NCI-H345 (cell line): ENCODE results near the gene KL.
A peak's percentile ranks its signal among the peaks of the same experiment; 100 is the strongest.

Experiments used
- DNase-seq: peaks from one replicate; lab custom pipeline; 2025; lab: John Stamatoyannopoulos, UW

KL gene

GRCh38 chr13:33037673-33038072 is 21.4 kb downstream of the KL start:
- DNase-seq = no peak

DNA sequence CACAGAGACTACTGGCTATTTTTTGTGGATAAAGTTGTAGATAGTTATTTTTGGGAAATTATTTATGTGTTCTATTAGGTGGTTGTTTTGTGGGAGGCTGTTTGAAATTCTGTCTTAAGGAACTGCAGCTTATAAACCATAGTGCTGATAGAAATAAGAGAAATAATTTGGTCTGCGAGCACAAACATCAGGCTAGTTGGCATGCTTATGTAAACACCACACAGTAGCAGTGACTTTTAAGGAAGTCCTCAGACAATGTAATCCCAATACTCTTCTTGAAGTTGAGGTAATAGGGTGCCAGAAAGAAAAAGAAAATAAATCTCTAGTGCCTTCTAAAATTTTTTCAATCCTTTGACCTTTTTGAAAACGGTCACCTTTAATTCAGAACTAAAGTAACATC is 23.9 kb downstream of the KL start:
- DNase-seq = no peak

DNA sequence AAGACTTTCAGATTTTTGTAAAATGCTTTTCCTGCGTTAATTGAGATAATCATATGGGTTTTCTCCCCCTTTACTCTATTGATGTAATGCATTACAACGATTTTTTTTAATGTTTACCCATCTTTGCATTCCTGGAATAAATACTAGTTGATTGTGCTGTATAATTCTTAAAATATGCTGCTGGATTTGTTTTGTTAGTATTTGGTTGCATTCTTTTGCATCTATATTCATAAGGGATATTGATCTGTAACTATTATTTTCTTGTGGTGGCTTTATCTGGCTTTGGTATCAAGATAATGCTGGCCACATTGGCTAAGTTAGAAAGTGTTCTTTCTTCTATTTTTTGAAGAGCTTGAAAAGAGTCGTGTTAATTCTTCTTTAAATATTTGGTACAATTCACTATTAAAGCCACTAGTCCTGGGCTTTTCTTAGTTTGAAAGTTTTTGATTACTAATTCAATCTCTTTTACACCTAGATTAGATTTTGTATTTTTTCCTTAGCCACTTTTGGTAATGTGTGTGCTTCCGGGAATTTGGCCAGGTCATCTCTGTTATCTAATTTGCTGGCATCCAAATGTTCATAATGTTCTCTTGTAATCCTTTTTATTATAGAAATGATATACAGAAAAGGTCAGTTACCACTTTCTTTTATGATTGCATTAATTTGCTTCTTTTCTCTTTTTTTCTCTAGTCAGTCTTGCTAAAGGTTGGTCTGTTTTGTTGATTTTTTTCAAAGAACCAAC is 29.8 kb downstream of the KL start:
- DNase-seq = no peak

GRCh38 chr13:33050161-33050560 is 33.9 kb downstream of the KL start:
- no peak for DNase-seq

- no peak for DNase-seq
These were observed 35.4 kb downstream of the KL start for GRCh38 chr13:33051632-33052031.

GRCh38 chr13:33052506-33053280 is 36.5 kb downstream of the KL start:
- no peak for DNase-seq

GRCh38 chr13:33053397-33054066 is 37.3 kb downstream of the KL start:
- no peak for DNase-seq

DNA sequence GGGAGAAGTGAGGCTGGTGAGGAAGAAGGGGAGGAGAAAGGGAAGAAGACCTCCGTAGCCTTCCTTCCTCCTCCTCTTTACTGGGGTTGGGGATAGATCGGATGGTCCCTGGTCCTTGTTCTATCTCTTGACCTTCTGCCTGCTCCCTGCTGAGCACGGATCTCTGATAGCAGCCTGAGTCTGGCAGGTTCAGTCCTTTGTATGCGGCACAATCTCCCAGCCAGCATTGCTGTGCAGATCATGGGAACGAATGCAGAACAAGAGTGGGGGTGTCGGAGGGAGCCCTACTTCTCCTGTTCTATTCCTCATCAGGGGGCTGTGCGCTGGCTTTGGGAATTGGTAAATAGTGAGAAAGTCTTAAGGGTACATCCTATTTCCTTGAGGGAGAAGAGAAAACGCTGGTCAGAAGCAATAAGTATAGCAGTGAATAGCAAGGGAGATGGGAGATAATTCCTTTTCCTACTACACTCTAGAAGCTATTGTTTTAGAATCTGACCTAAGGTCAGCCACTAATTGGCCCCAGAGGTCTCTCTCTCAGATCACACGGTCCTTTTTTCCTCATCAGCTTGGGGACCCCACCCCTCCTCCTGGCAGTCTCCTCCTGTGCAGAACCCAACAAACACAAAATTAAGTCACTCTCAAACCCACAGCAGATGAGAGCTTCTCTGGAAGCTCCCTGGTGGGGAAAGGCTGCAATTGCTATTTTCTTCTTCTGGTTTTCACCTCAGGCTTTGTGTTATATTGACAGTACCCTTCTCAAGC is 41.0 kb downstream of the KL start:
- no peak for DNase-seq

DNA sequence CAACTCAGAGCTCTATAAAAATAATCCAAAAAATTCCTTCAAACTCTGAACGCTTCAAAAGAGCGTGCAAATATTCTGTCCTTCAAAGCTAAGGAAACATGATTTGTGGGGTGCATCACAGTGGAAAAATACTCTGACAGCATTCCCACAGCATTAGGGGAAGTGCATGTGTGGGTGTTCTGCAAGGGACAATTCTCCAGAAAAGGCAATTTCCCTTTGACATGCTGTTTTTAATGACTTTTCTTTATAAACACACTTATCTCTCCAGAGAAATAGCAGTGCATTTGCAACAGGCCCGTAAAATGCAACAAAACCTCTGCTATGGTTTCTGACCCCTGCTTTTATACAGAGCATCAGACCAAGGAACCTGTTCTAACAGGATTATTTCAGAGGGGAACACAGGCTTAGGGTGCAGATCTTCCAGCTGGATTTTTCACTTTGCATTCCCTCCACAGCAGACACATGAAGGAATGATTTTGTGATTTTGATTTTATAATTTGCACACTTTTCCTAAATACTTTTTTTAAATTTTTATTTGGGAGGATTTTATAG is 42.6 kb downstream of the KL start:
- no peak for DNase-seq

GRCh38 chr13:33060815-33061214 is 44.6 kb downstream of the KL start:
- no peak for DNase-seq

- no peak for DNase-seq
These were observed 50.1 kb downstream of the KL start for GRCh38 chr13:33066329-33066728.

DNA sequence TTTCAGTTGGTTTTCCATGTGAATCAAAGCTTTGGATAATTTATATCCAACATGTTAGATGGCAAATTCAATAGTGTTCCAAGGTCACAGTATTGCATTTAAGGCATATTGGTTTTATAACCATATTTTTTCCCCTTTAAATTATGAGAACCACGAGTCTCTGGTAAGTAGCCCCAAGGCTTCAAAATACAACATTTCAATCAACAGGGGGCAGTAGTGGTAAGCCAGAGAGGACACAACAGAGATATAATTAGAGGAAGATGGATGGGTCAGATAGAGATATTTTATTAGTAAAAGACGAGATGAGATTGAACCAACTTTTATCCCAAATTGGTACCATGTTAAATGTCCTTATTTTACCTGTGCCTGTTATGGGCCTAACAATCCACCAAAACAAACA is 53.1 kb downstream of the KL start:
- DNase-seq = no peak

DNA sequence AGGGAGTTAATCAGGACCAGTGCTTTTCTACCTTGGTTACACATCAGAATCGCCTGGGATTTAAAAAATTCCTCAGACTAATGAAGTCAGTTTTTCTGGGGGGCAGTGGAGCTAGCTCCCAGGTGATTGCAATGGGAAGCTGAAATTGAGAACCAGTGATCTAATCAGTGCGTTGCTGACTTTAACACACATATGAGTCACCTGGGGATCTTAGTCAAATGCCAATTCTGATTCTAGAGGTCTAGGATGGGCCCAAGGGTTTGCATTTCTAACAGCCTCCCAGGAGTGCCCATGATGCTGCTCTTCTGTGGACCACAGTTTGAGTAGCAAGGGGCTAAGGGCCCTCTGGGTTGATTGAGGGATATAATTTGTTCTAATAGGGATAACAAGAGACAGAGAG is 54.5 kb downstream of the KL start:
- no peak for DNase-seq

DNA sequence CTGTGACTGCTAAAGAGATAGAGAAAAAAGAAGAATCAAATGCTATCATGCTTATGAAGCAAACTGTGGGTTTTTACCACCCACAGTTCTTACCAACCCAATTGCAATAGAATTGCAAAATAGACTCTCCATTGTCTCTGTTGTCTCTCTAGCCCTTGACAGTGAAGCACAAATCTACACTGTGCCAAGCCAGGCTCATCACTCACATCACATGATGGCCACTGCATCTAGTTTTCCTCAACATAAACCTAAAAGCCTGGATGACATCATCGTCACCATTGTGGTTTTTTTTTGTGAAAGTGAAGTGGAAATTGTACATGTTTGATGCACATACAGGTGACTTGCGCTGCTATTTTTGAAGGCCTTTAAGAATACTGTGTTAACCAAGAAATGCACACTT is 56.1 kb downstream of the KL start:
- peak; percentile 35 for DNase-seq

DNA sequence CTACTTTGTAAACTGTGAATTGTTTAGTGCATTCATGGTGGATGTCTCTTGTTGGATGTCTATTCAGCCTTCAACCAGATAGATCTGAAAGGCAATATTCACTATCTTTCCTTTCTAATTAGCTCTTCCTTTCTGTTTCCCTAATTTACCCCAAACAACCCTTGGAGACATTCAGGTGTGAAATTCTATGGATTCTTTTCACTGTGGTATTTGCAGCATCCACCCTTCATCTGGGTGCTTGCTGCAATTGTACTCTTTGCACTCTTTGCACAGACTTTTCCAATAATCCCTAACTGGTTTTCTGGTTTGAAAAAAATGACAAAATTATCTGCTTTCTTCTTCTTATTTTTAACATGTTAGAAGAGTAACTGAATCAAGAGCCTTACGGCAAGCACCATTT is 56.5 kb downstream of the KL start:
- DNase-seq = no peak

- no peak for DNase-seq
These were observed 57.1 kb downstream of the KL start for GRCh38 chr13:33073338-33073737.

GRCh38 chr13:33076001-33076992 is 60.1 kb downstream of the KL start:
- no peak for DNase-seq

DNA sequence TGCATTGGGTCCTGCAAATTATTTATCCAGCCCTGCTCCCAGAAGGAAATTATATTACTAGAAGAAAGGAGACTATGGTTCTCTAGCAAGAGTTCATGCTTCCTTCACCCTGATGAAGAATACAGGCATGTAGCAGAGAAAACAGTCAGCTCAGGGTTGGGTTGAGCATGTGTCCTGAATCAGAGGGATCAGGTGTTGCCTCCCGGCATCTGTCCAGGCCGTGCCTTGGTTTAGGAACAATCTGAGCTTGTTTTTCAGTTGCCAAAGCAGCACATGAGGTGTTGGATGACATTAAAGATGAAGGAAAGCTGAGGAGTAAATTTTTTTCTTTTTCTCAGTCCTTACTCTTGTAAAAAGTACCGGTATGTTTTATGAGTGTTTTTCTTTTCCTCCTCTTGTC is 62.0 kb downstream of the KL start:
- DNase-seq = no peak

- DNase-seq = no peak
These were observed 63.7 kb downstream of the KL start for GRCh38 chr13:33079960-33080359.

DNA sequence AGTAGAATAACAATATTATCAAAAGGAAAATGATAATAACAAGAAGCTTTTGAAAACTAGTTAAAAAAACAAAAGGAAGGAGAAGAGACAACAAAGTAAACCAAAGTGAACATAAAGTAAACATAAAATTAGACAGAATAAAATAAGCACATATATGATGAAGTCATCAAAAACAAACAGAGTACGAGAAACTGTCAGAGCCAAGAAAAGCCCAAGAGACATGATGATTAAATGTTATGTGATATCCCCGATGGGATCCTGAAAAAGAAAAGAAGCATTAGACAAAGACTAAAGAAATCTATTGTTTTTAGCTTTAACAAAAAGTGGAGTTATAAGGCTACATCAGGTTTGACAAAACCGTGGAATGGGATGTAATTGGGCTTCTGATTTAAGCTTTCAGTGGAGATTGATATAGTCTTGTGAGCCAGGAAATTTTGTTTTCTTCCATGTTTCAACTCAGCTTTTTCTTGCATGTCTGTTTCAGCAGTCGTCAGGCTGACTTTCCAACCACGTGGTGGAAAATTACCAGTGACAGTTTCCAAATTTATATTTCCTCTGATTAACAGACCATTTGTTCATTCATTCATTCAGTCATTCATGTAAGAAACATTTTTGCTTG is 64.9 kb downstream of the KL start:
- DNase-seq = no peak
